GM12865 (cell line): ENCODE measurements around the gene SH3PXD2A.
A peak's percentile ranks its signal among the peaks of the same experiment; 100 is the strongest.
"Not testable (repeated sequence)": the region's sequence is repeated elsewhere in the genome, so short reads cannot be mapped to it uniquely, and the experiment has no call there.

Experiments
- DNase-seq: peaks from one replicate; pipeline ENCODE4 v3.0.0; 2010; ENCODE audit warnings: low read depth
- H3K4me3 ChIP-seq: 2 replicates; pipeline ENCODE4 v1.5.1; 2011; ENCODE audit warnings: mild to moderate bottlenecking, low read depth, low read length, control low read depth
- CTCF ChIP-seq: IDR thresholded peaks from 2 replicates; pipeline ENCODE4 v1.5.1; 2011; ENCODE audit warnings: low read length, control low read depth, low read depth, inconsistent platforms; ENCODE audit not compliant: insufficient read depth; ENCODE audit errors: missing control alignments

SH3PXD2A gene

DNA sequence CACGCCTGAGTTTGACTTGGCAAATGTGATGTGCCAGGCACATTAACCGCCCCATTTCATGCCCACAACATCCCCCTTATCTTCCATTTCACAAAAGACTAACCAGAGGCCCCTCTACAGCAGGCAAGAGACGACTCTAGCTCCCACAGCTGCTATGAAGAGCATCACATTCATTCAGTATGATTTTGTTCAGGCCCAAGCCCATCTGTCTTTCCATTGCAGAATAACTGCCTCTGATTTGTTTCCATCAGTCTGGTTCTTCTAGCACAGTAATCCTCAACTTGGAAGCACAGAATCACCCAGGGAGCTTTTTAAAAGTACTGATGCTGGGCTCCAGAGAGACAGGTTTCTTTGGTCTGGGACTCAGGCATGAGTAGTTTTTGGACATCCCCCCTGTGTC, 192.1 kb downstream of the SH3PXD2A start:
- no peak overlapping the region for H3K4me3 ChIP-seq
- no peak for DNase-seq

GRCh38 chr10:103662704-103663103, 192.7 kb downstream of the SH3PXD2A start:
- H3K4me3 ChIP-seq, DNase-seq: not testable (repeated sequence)

More for the DNA sequence above, 192.1 kb downstream of the SH3PXD2A start:
- TF ChIP-seq CTCF: no peak

DNA sequence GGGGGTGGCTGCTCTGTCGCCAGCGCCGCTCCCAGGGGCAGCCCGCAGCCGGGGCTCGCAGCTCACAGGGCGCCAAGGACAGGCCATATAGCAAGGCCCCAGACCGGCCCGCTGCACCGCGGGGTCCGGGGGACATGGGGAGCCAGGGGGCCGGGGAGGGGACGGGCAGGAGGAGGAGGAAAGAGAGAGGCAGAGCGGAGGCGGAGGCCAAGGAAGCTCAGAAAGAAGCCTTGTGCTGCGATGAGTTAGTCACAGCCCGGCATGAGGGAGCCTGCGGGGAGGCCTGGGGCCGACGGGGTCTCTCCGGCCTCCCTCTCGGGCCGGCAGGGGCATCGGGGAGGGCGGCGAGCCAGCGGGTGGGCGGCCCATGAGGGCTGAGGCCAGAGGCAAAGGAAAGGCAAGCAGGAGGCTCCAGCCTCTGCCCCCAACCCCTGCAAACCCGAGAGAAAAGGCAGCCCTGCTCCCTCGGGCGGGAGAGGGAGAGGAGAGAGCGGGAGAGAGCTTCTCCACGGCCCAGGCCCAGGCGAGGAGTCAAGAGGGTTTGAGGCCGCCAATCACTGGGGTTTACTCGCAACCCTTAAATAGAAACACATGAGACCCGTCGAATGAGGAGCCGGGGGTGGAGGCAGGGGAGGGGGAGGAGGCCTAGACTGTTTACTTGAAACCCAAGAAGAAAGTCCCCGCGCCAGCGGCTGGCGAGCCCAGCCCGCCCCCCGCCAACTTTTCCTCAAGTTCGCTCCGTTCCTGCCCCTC, 194.0 kb downstream of the SH3PXD2A start:
- no peak for DNase-seq
- H3K4me3 ChIP-seq: no peak overlapping the region; the same call in 1 of the 2 replicates
- TF ChIP-seq CTCF: no peak

DNA sequence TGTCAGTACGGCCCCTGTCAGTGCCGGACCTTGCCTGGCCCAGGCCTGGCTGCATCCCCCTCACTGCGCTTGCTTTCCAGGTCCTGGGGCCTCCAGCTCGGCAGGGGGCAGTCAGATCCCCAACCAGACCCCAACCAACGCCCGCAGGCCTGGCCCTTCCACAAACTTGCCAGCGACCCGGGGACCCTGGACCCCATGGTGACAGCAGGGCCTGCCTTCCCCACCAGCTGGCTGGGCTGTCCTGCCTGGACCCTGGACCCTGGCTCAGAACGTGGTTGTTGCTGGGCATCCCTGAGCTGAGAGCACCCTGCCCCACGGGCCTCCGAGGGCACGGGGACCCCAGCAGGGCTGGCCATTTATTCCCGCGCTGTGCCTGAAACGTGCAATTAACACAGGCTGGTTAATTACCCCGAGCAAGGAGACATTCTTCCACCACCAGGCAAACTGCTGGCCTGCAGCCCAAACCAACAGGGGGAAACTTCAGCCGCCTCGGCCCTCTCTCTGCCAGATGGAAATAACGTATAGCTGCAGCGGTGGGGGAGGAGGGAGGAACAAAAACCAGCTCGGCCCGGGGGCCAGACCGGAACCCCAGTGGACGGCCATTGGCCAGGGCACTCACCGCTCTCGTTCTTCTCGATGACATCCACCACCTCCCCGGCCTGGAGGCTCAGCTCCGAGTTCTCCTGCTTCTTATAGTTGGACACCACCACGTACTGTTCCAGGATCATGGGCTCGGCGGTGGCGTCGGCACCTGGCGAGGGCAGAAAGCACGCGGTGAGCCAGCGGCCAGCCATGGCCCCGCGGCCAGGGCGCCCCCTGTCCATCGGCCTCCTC, 194.8 kb downstream of the SH3PXD2A start:
- DNase-seq: no peak
- H3K4me3 ChIP-seq: no peak overlapping the region; the same call in 1 of the 2 replicates
- TF ChIP-seq CTCF: no peak

- DNase-seq: peak; percentile 37
- no peak for TF ChIP-seq CTCF
- H3K4me3 ChIP-seq: no peak overlapping the region
Measured at GRCh38 chr10:103659674-103660363, 195.6 kb downstream of the SH3PXD2A start.

- no peak overlapping the region for H3K4me3 ChIP-seq
- no peak for DNase-seq
- no peak for TF ChIP-seq CTCF
Measured at GRCh38 chr10:103658049-103658577, 197.3 kb downstream of the SH3PXD2A start.

DNA sequence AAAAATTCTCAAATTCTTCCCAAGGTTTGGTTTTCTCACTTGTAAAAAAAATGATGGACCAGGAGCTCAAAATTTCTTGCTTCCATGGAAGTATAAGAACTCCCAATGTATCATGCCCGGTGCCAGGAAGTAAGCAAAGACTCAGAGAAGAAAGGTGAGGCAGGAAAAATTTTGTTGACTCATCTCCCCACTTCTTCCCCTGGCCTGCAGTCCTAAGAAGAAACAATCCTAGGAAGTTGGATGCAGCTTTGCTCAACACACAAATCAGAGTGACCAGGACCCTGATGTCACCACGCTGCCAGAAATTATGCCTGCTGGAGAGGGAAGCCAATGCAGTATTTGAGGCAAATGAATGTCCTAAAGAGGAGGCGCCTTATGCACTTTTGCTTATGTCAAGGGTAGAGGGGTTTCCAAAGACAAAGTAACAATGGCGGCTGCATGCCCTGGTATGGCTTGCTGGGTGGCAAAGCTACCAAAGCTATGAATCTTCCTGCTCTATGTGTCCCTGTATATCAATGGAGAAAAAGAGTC, 198.2 kb downstream of the SH3PXD2A start:
- H3K4me3 ChIP-seq: no peak overlapping the region
- TF ChIP-seq CTCF: no peak
- DNase-seq: no peak
